ENCODE measurements around the gene GPRIN3. TPM values are rescaled to one million over a fixed set of nuclear protein-coding genes. Genes with fewer than 3 reads are reported as not detected.

GPRIN3 gene
- total and polyA plus RNA-seq, 2 donors (not counting 3 experiments of a cell fraction or from before 2014, with no cell fraction given): 0.17 to 2.2 TPM

- H3K27me3 ChIP-seq (ENCODE audit: control insufficient read depth in 2 of 2, insufficient read depth in 2 of 2, low read length in 2 of 2): peaks cover 5 to 6% of the 10 kb centered on the region in 2 experiments
- FAIRE-seq (no peak), DNase-seq (ENCODE audit: low read depth, low spot score) (no peak)
- intact Hi-C loops (cut with micrococcal nuclease) (no loop called here), dilution Hi-C loops (cut with MboI; ENCODE audit: extremely low pct_ligation_motif_present, low sequenced_read_pairs) (no loop called here)
- no peak for TF ChIP-seq CTCF (IDR thresholded peaks at IDR 0.05; ENCODE audit: extremely low read depth in 1 of 2, insufficient read depth in 1 of 2, low read depth in 1 of 2, low read length in 2 of 2)
- no peak for TF ChIP-seq POLR2AphosphoS5 (IDR thresholded peaks at IDR 0.05; ENCODE audit: insufficient read depth, low read depth, low read length)
- no peak for TF ChIP-seq GATA2 (IDR thresholded peaks at IDR 0.05; ENCODE audit: insufficient read depth, insufficient read length, low read depth, low read length)
- no peak for TF ChIP-seq EZH2 (IDR thresholded peaks at IDR 0.05; ENCODE audit: borderline replicate concordance, low read depth, low read length, severe bottlenecking)
- TF ChIP-seq MYC (IDR thresholded peaks at IDR 0.05; ENCODE audit: low read depth, low read length): no peak
- TF ChIP-seq POLR2A (IDR thresholded peaks at IDR 0.05; ENCODE audit: low read depth, low read length): no peak
- no peak for TF ChIP-seq MAX (IDR thresholded peaks at IDR 0.05; ENCODE audit: insufficient read depth, insufficient read length)
- TF ChIP-seq JUN (IDR thresholded peaks at IDR 0.05; ENCODE audit: borderline replicate concordance, insufficient read depth, insufficient read length, low read depth): no peak
- no peak for TF ChIP-seq FOS (IDR thresholded peaks at IDR 0.05; ENCODE audit: borderline replicate concordance, insufficient read depth, low read length)
- ChIA-PET CTCF (interaction anchor here (2.2 kb wide), 1 partner anchor 9 kb away, joined by 8 read pairs; no protein-coding TSS in a partner anchor), POLR2A (no interaction called here)
- no peaks in the 10 kb centered on the region for H3K4me1 ChIP-seq (ENCODE audit: control insufficient read depth, extremely low read depth, insufficient read depth, low read length)
- no peak overlapping the region for H3K9ac ChIP-seq (replicated peaks; ENCODE audit: extremely low read depth, insufficient read depth, low read length)
- no peak overlapping the region for H3K4me3 ChIP-seq (replicated peaks in 1 of 3; ENCODE audit: insufficient read depth in 1 of 3, low read depth in 1 of 3, low read length in 3 of 3)
- no peaks in the 10 kb centered on the region for H3K9me3 ChIP-seq (replicated peaks; ENCODE audit: control insufficient read depth, insufficient read depth, low read length)
- no peak overlapping the region for H3K27ac ChIP-seq (ENCODE audit: insufficient read depth, low read depth, low read length)
- H2AFZ ChIP-seq (ENCODE audit: low read depth, low read length): no peak overlapping the region
- H3K79me2 ChIP-seq (ENCODE audit: control insufficient read depth, insufficient read depth, low read length): no peaks in the 10 kb centered on the region
- no peak overlapping the region for H3K4me2 ChIP-seq (ENCODE audit: insufficient read depth, low read length)
- no peaks in the 10 kb centered on the region for H4K20me1 ChIP-seq (replicated peaks; ENCODE audit: control insufficient read depth, extremely low read depth, insufficient read depth, low read length)
- BruUV-seq (replicated peaks): no TSS peak
- no peaks in the 10 kb centered on the region for H3K36me3 ChIP-seq (ENCODE audit: control insufficient read depth in 2 of 2, extremely low read depth in 1 of 2, insufficient read depth in 2 of 2, low read length in 2 of 2)
- H3K9me1 ChIP-seq (replicated peaks; ENCODE audit: control insufficient read depth, extremely low read depth, insufficient read depth, low read length): no peaks in the 10 kb centered on the region
Observed at GRCh38 chr4:89263265-89263664, 44.3 kb downstream of the GPRIN3 start.
